GM21528 (cell line): ENCODE data around the gene ERG28.

Source experiments
- ATAC-seq: cut with Tn5 transposase; IDR thresholded peaks from one replicate; pipeline ENCODE4 v1.9.1; 2021; ENCODE audit warnings: mild to moderate bottlenecking, moderate library complexity; ENCODE audit not compliant: unreplicated experiment, low FRiP score

Gene ERG28

DNA sequence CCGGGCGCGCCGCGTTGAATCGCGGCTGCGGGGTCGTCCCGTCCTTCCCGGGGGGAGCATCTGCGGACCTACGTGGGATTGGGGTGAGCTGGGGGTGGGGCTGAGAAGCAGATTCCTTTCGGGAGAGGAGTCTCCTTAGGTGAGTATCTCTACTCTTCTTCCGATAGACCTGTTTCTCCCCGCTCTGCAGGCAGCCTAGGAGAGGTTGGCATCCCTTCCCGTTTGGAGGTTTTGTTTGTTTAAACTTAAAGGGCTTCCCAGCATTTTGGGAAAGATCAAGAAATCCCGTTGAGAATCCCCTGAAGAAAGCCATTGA lies 781 bp upstream of the ERG28 start:
- no peak for ATAC-seq

DNA sequence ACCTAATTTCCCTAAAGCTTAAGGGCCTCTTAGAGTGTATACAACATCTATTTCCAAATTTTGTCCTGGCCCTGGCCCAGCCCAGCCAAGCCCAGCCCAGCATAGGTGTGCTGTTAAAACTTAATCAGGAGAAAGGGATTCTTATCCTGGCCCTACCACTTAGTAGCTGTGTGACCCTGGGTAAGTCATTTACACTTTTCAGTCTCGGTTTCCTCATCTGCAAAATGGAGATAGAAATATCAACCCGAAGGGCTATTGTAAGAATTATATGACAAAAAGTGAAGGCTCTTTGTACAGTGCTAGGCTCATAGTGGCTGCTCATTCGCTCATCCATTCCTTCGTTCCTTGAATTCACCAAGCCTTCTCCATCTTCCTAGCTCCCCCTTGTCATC lies 442 bp downstream of the ERG28 start:
- ATAC-seq: no peak

- ATAC-seq: no peak
Observed at GRCh38 chr14:75658957-75659356, 1.7 kb downstream of the ERG28 start.

- no peak for ATAC-seq
Observed at GRCh38 chr14:75657331-75657730, 3.3 kb downstream of the ERG28 start.

- ATAC-seq: no peak
Observed at GRCh38 chr14:75655235-75655634, 5.4 kb downstream of the ERG28 start.

- peak; percentile 58 for ATAC-seq
Observed at GRCh38 chr14:75654127-75654732, 6.4 kb downstream of the ERG28 start.

DNA sequence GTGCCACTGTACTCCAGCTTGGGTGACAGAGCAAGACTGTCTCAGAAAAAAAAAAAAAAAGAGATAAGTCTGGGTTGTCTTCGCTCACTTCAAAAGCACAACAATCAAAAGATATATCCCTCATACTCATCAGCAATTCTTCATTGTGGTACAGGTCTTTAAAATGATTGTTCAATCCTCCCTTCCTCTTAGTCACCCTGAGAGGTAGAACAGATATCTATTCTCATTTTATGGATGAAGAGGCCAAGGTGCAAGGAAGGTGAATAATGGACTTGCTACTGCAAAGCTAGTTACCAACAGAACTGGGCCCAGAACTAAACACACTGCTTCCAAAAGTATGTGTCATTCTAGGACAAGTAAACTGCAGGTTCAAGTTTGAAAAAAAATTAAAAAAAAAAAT lies 7.1 kb downstream of the ERG28 start:
- no peak for ATAC-seq

- ATAC-seq: no peak
Observed at GRCh38 chr14:75650253-75651058, 10.2 kb downstream of the ERG28 start.

- no peak for ATAC-seq
Observed at GRCh38 chr14:75649773-75650172, 10.9 kb downstream of the ERG28 start.

GRCh38 chr14:75649337-75649736 lies 11.3 kb downstream of the ERG28 start:
- no peak for ATAC-seq

- ATAC-seq: no peak
Observed at GRCh38 chr14:75648066-75648838, 12.4 kb downstream of the ERG28 start.

DNA sequence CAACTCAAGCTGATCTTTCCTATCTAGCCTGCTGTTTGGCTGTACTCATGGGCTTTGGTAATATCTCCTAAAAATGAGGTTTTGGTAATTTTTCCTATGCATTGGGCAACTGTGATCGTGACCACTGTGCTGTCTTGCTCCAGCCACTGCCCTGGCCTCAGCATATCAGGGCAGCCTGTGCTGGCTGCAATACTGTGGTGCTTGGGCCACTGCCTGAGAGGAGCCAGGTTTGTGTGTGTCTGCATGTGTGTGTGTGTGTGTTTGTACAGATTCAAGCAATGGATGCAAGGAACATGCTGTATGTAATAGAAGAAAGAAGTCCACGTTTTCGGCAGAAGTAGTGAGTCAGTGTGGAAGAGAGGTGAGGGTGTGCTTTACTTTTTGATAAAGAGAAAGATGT lies 13.0 kb downstream of the ERG28 start:
- no peak for ATAC-seq

DNA sequence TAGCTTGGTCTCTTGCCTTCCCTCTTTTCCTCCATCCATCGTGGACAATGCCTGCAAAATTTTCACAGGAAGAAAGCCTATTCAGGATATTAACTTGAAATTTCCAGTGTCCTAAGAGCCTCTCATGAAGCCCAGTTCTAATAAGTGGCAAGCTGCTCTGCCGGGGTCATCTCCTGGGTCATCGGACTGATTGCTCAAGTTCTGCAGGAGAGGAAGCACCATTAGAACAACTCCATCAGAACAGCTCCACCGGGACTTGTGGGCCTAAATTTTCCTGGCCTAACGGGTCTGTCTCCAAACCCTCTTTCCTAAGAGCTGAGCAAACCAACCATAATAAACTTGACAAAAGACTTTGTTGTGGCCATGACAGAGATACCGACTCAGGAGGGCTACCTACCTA lies 13.9 kb downstream of the ERG28 start:
- no peak for ATAC-seq

- no peak for ATAC-seq
Observed at GRCh38 chr14:75645056-75645455, 15.6 kb downstream of the ERG28 start.

GRCh38 chr14:75643985-75644384 lies 16.7 kb downstream of the ERG28 start:
- ATAC-seq: no peak

- ATAC-seq: no peak
Observed at GRCh38 chr14:75640876-75641275, 19.8 kb downstream of the ERG28 start.

DNA sequence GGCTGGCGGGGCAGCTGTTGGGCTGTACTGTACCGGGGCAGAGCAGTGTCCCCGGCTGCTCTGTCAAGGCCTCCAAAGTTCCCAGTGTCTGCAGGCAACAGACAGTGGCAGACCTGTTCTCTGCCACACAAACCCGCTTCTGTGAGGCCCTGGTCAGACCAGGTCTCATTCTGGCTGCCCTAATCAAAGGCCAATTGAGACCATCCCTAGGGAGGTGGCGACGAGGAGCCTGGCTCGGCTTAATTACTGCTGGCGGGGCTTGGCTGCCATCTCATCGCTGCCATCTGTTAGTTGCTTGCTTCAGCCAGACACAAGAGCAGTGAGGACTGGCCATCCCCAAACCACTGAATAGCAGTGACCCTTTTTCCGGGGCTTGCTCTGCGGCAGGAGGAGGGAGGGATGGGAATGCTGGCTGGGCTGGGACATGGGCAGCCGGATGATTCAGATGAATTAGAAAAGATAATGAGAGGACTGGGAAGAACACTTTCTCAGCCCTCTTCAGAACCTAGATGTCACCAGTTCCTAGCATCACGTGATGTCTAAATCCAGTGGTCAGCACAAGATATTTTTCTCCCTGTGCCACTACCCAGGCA lies 24.5 kb downstream of the ERG28 start:
- no peak for ATAC-seq

DNA sequence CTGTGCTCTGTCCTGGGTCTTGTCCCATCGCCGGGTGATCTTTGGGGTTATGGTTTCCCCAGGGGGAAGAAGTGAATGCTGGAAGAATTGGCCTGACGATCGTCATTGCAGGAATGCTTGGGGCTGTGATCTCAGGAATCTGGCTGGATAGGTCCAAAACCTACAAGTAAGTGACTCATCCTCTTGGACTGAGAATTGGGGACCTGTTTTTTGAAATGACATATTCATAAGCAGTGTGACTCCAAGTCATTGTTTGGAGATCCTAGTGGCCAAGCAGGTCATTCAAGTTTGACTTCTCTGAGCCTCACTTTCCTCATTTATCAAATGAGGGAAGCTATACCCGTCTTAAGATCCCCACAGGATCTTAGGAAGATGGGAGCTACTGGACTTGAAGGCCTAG lies 25.8 kb downstream of the ERG28 start:
- ATAC-seq: no peak

DNA sequence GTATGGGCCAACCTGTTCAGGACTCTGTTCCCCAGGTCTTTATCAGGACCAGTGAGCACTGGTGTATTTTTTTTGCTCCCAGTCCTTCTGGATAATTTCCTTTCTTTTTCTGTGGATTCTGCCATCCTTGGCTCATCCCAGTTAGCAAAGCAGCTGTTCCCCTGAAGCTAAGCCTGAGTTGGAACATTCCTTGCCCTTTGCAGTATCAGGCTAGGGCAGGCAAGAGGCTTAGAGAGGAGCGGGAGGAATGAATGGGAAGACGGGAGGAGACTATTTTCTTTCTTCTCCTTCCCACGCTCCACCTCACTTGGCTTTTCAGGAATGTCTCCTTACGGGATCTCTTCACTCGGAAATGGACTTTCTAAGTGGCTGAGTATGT lies 29.2 kb downstream of the ERG28 start:
- no peak for ATAC-seq

- no peak for ATAC-seq
Observed at GRCh38 chr14:75630695-75631452, 29.8 kb downstream of the ERG28 start.

DNA sequence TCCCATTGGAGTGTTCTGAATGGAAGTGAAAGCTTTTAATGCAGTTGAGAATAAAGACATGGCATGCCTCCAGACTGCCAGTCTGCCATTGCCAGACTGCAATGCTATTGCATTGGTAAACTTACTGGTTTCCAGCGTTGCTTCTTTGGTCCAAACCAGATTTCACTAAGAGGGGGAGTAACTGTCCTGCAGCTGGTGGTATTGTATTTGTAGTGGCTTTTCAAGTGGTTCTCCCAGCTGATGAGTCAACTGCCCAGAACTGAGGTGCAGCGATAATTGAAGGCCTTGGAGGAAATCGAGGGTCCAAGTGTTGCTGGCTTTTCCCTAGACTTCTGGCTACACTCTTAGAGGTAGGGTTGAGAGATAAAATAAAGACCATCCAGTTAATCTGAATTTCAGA lies 31.9 kb downstream of the ERG28 start:
- no peak for ATAC-seq
